Stimulated activated CD8-positive, alpha-beta memory T cell treated with anti-CD3 and anti-CD28 coated beads, Interleukin-12 subunit alpha, Interleukin-12 subunit beta, amount 100 ng/mL, for 24 hours (primary cell): Measurements from ENCODE around the gene SEPTIN7.
"Not testable (repeated sequence)": the region's sequence is repeated elsewhere in the genome, so short reads cannot be mapped to it uniquely, and the experiment has no call there.

ENCODE experiments used
- DNase-seq: peaks from one replicate; pipeline ENCODE4 v3.0.0-alpha.2; 2020; ENCODE audit errors: extremely low read depth

Gene SEPTIN7

GRCh38 chr7:35800718-35801391 is at the start of gene SEPTIN7:
TSS of gene SEPTIN7 (plus strand) at chr7:35801057. CDS start at chr7:35801210, 153 bp downstream.
- DNase-seq = peak; percentile 96

GRCh38 chr7:35752742-35753141 is 48.1 kb upstream of the SEPTIN7 start:
- DNase-seq = no peak

GRCh38 chr7:35753761-35754603 is 46.9 kb upstream of the SEPTIN7 start:
- DNase-seq = no peak

GRCh38 chr7:35754741-35755140 is 46.1 kb upstream of the SEPTIN7 start:
- DNase-seq = no peak

GRCh38 chr7:35755711-35756110 is 45.1 kb upstream of the SEPTIN7 start:
- DNase-seq = no peak

GRCh38 chr7:35756453-35756852 is 44.4 kb upstream of the SEPTIN7 start:
- not testable (repeated sequence) for DNase-seq

GRCh38 chr7:35757574-35757973 is 43.3 kb upstream of the SEPTIN7 start:
- DNase-seq = no peak

- no peak for DNase-seq
Observed at GRCh38 chr7:35758421-35758820, 42.4 kb upstream of the SEPTIN7 start.

GRCh38 chr7:35760143-35760745 is 40.6 kb upstream of the SEPTIN7 start:
- no peak for DNase-seq

- no peak for DNase-seq
Observed at GRCh38 chr7:35761871-35762677, 38.8 kb upstream of the SEPTIN7 start.

GRCh38 chr7:35762781-35763180 is 38.1 kb upstream of the SEPTIN7 start:
- DNase-seq = no peak

GRCh38 chr7:35768346-35768745 is 32.5 kb upstream of the SEPTIN7 start:
- DNase-seq = no peak

- DNase-seq = no peak
Observed at GRCh38 chr7:35771776-35772175, 29.1 kb upstream of the SEPTIN7 start.

GRCh38 chr7:35773994-35774393 is 26.9 kb upstream of the SEPTIN7 start:
- no peak for DNase-seq

- DNase-seq = no peak
Observed at GRCh38 chr7:35776686-35777085, 24.2 kb upstream of the SEPTIN7 start.

GRCh38 chr7:35777121-35777520 is 23.7 kb upstream of the SEPTIN7 start:
- no peak for DNase-seq

- no peak for DNase-seq
Observed at GRCh38 chr7:35780070-35780469, 20.8 kb upstream of the SEPTIN7 start.

GRCh38 chr7:35781200-35781701 is 19.6 kb upstream of the SEPTIN7 start:
- DNase-seq = no peak

- no peak for DNase-seq
Observed at GRCh38 chr7:35781767-35782515, 18.9 kb upstream of the SEPTIN7 start.

- no peak for DNase-seq
Observed at GRCh38 chr7:35784332-35784731, 16.5 kb upstream of the SEPTIN7 start.

GRCh38 chr7:35785250-35785649 is 15.6 kb upstream of the SEPTIN7 start:
- DNase-seq = no peak
